ENCODE results near the gene HSPA4L.

GRCh38 chr4:127783955-127784770, 2.0 kb downstream of the HSPA4L start:
- TF ChIP-seq MAX (IDR thresholded peaks at IDR 0.05; ENCODE audit: low read depth, low read length), result no peak
- no peak for TF ChIP-seq CTCF (IDR thresholded peaks at IDR 0.05; ENCODE audit: low read depth, low read length)
- TF ChIP-seq POLR2A (IDR thresholded peaks at IDR 0.05; ENCODE audit: extremely low read depth, insufficient read length), result no peak
